Activated CD8-positive, alpha-beta memory T cell treated with anti-CD3 and anti-CD28 coated beads, Interleukin-2, amount 50 U/mL, for 4 hours (primary cell): ENCODE results near the gene SDHB.

Experiments used
- DNase-seq: peaks from one replicate; pipeline ENCODE4 v3.0.0-alpha.2; 2020

SDHB gene

GRCh38 chr1:17011092-17011438, 42.8 kb downstream of the SDHB start:
- DNase-seq = no peak

- DNase-seq = no peak
Measured at GRCh38 chr1:17009706-17010105, 44.1 kb downstream of the SDHB start.

DNA sequence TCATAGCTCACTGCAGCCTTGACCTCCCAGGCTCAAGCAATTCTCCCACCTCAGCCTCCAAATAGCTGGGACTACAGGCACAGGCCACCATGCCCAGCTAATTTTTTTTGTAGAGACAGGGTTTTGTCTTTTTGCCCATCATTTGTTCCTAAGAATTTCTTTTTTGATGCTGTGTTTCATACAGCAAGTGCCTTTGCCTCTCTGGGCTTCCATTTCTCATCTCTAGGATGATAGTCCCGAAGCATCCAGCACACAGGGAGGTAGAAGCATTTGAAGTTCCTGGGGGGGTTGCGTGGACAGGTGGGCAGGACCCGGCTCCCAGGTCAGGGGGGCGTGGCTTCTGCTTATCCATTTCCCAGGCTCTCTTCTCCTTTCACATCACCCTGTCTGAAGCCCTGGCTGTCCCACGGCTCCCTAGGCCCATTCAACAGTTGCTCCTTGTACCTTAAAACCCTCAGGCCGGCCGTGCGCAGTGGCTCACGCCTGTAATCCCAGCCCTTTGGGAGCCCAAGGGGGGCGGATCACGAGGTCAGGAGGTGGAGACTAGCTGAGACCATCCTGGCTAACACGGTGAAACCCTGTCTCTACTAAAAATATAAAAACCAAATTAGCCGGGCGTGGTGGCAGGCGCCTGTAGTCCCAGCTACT, 45.5 kb downstream of the SDHB start:
- no peak for DNase-seq

- DNase-seq = no peak
Measured at GRCh38 chr1:17007121-17007520, 46.7 kb downstream of the SDHB start.

- DNase-seq = no peak
Measured at GRCh38 chr1:17005365-17005740, 48.5 kb downstream of the SDHB start.

DNA sequence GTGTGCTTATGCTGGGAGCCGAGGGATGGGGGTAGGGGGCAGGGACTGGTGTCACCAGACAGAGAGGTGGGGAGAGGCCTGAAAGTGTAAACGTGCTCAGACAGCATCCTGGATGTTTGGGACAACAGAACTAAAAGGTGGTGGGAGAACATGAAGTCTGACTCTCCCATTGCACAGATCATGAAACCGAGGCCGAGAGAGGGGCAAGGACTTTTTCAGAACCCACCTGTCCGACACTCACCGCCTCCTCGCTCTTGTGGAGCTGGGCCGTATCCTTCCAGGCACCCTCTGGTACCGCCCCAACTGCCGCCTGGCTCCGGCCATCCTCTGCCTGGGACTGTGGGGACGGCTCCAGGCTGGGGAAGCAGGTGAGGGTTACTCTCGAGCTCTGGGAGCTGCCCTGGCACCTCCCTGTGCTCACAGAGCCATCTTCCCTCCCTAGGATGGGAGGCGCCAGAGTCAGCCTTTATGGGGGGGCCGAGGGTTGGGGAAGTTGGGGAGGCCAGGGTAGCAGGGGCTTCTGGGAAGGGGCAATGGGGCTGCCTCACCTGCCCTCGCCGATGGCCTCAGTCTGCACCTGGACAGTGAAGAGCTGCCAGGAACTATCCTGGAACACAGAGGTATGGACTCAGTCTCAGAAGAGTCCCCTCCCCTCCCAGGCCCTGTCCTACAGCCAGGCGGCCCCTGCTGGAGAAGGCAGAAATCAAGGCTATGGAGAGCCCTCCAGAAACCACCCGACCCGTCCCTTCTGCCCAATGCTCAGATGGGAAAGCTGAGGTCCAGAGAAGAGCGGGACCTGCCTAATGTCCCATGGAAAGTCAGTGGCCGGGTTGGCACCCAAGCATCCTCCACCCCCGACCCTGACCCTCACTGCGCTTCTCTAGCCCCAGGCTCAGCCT, 49.1 kb downstream of the SDHB start:
- DNase-seq = no peak

GRCh38 chr1:17002524-17002902, 51.3 kb downstream of the SDHB start:
- DNase-seq = no peak

- no peak for DNase-seq
Measured at GRCh38 chr1:17001760-17002523, 51.9 kb downstream of the SDHB start.

DNA sequence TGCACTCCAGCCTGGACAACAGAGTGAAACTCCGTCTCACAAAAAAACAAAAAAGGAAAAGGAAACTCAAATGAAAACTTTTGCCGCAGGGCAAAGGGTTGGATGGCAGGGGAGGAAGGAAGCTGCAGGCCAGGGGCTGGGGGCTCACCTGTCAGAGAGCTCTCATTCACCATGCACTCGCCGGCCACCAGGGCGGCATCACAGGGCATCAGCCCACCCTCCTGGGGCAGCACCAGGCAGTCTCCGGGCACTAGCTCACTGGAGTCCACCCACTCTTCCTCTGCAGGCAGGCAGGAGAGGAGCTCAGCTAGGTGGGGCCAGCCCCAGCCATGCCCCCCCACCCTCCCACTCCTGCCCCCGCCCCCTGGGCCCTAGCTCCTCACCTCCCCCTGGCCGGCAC, 54.0 kb downstream of the SDHB start:
- DNase-seq = no peak

GRCh38 chr1:16998589-16998988, 55.2 kb downstream of the SDHB start:
- no peak for DNase-seq

GRCh38 chr1:16996845-16997244, 57.0 kb downstream of the SDHB start:
- DNase-seq = no peak

DNA sequence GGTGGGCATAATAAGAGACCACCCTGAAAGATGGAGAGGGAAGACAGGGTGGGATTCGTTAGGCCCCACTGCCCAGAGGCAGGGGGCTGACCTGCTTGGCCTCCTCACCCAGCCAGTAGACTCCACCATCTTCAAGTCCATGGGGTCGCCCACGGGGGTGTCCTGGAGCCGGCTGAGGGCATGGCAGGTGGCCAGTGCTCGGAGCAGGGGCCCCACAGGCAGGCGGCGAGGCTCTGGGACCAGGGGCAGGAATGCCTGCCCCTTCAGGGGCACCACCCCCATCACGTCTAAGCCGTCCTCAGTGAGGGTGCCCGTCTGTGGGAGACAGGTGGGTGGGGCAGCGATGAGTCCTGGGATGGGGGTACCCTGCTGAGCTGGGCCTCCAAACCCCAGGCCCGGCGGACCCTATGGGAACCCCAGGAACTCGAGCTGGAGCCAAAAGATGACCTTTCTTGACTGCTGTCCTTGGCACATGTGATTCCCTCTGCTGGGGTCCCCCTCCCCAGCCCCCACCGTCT, 60.3 kb downstream of the SDHB start:
- DNase-seq = no peak

DNA sequence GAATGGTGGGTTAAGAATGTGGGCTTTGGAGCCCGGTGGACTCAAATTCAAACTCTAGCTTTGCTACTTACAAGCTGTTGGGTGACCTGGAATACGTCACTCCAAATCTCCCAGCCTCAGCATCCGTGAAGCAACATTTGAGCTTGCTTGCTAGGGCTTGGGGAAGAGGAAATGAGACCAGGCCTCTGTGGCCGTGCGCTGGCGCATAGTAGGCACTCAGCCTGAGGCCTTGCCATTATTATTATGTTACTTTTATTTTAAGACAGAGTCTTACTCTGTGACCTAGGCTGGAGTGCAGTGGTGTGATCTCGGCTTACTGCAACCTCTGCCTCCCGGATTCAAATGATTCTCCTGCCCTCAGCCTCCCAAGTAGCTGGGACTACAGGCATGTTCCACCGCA, 61.2 kb downstream of the SDHB start:
- no peak for DNase-seq

- no peak for DNase-seq
Measured at GRCh38 chr1:16992102-16992501, 61.7 kb downstream of the SDHB start.

- DNase-seq = no peak
Measured at GRCh38 chr1:16991571-16991970, 62.3 kb downstream of the SDHB start.

- no peak for DNase-seq
Measured at GRCh38 chr1:16989676-16990391, 64.0 kb downstream of the SDHB start.

GRCh38 chr1:16988210-16988609, 65.6 kb downstream of the SDHB start:
- DNase-seq = no peak

GRCh38 chr1:16986962-16987361, 66.9 kb downstream of the SDHB start:
- DNase-seq = no peak

- DNase-seq = no peak
Measured at GRCh38 chr1:16986560-16986959, 67.3 kb downstream of the SDHB start.

- DNase-seq = no peak
Measured at GRCh38 chr1:16986113-16986512, 67.7 kb downstream of the SDHB start.

DNA sequence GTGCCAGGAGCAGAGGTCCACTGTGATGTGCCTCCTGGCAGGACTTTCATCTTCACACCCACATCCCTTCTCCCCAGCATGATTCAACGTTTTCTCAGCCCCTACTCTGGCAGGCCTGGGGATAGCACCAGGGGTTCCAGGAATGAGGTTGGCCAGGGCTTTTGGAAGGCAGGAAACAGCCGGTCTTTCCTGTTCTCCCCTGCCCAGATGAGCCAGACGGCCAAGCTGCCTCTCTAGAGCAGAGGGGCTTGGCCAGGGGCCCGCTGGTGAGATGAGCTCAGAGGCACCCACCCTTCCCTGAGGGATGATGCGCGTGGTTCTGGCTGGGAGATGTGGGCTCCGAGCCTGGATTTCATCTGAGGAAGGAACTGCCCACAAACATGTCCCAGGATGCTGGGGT, 69.1 kb downstream of the SDHB start:
- no peak for DNase-seq

GRCh38 chr1:16983649-16984048, 70.2 kb downstream of the SDHB start:
- DNase-seq = no peak

DNA sequence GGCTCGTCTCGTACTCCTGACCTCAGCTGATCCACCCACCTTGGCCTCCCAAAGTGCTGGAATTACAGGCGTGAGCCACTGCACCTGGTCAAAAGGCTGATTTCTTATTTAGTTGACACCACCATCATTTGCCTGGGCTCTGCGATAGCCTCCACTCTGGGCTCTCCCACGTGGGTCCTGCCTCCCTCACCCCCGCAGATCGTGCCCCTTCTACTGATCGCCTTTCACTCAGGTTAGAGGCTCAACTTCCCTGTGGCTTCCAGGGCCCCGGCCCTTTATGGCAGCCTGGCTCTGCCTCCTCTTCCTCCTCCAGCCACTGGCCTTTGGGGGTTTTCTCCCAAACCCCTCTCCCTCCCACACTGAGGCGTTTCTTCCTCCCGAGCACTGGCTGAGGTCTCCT, 70.9 kb downstream of the SDHB start:
- no peak for DNase-seq
